ENCODE results near the gene TMEM203. TPM values are rescaled to one million over a fixed set of nuclear protein-coding genes. Genes with fewer than 3 reads are reported as not detected.
A peak's percentile ranks its signal among the peaks of the same experiment; 100 is the strongest.

Gene TMEM203
- total and polyA plus RNA-seq, 2 of the 13 experiments (the other 11 are each of a cell fraction or from before 2014, with no cell fraction given), result 23.4 to 36.7 TPM

DNA sequence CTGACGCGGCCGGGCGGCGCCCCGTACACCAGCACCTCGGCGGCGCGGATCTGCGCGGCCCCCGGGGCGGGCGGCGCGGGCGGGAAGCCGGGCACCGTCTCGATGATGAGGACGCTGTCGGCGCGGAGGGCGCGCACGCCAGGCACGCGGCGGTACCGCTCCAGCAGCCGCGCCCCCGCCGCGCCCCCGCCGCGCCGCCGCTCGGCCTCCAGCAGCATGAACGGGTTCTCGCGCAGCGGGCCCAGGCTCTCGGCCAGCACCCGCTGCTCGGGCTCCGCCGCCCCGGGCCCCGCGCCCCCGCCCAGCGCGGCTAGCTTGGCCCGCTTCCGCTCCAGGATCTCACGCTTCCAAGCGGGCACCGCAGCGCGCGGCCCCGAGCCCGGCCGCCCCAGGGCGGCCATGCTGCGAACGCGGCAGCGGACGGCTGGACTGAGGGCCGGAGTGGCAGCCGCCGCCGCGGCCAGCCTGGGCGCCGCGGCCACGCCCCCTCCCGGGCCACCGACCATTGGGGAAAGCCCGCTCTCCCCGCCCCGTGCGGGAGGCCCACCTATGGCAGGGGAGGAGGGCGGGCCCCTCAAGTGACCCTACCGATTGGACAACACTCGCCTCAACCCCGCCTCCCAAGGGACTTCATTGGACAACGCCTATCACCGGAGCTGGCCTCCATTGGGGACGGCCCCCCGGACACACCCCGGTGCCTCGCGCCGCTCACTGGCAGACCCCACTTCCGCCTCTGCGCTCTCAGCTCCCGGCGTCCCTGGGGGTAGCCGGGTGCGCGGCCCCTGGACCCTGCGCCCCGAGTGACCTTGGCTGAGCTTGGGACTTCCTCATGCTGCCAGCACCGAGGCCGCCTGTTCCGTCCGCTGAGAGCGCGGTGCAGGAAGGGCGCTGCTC is 4.9 kb downstream of the TMEM203 start, which contains the start of gene TPRN (continued):
- TF ChIP-seq CHD4 (IDR thresholded peaks at IDR 0.05; ENCODE audit: borderline replicate concordance, low read length) (no peak), TBP (CRISPR knock-in tag; IDR thresholded peaks at IDR 0.05) (no peak), EEA1 (CRISPR knock-in tag; IDR thresholded peaks at IDR 0.05; ENCODE audit: borderline replicate concordance) (no peak), ZNF572 (CRISPR knock-in tag; IDR thresholded peaks at IDR 0.05) (0 out of 2 replicates have a peak, but pooled peaks have one; percentile 64), ARHGAP35 (CRISPR knock-in tag; IDR thresholded peaks at IDR 0.05; ENCODE audit: borderline replicate concordance) (no peak), SP5 (CRISPR knock-in tag; IDR thresholded peaks at IDR 0.05; ENCODE audit: borderline replicate concordance, low read depth) (peak; percentile 50; the same call in 1 of the 2 replicates), ZNF253 (CRISPR knock-in tag; IDR thresholded peaks at IDR 0.05; ENCODE audit: borderline replicate concordance) (0 out of 2 replicates have a peak, but pooled peaks have one; percentile 44), HIVEP1 (CRISPR knock-in tag; IDR thresholded peaks at IDR 0.05) (peak; percentile 98), ATF7 (IDR thresholded peaks at IDR 0.05) (no peak), ATF7 (CRISPR knock-in tag; IDR thresholded peaks at IDR 0.05) (no peak), PRPF4 (IDR thresholded peaks at IDR 0.05; ENCODE audit: low read depth, low read length, poor library complexity, severe bottlenecking) (no peak), ZNF749 (CRISPR knock-in tag; IDR thresholded peaks at IDR 0.05; ENCODE audit: borderline replicate concordance) (0 out of 2 replicates have a peak, but pooled peaks have one; percentile 59), TAF15 (IDR thresholded peaks at IDR 0.05; ENCODE audit: low read depth, low read length, poor library complexity, severe bottlenecking) (peak; percentile 33), ZNF451 (CRISPR knock-in tag; IDR thresholded peaks at IDR 0.05) (peak; percentile 81), IKZF4 (CRISPR knock-in tag; IDR thresholded peaks at IDR 0.05; ENCODE audit: borderline replicate concordance, low read depth, not compliant biosample characterization) (no peak), ZNF83 (CRISPR knock-in tag; IDR thresholded peaks at IDR 0.05; ENCODE audit: borderline replicate concordance) (no peak), ZNF263 (CRISPR knock-in tag; IDR thresholded peaks at IDR 0.05) (0 out of 2 replicates have a peak, but pooled peaks have one; percentile 27), NFYB (CRISPR knock-in tag; IDR thresholded peaks at IDR 0.05) (peak; percentile 97), IRX3 (CRISPR knock-in tag; IDR thresholded peaks at IDR 0.05; ENCODE audit: borderline replicate concordance, low read depth) (peak; percentile 84; the same call in 1 of the 2 replicates), KLF16 (CRISPR knock-in tag; IDR thresholded peaks at IDR 0.05) (peak in 1 of 2 experiments; percentile 86; a peak in 2 of 4 replicates), ZNF615 (CRISPR knock-in tag; IDR thresholded peaks at IDR 0.05; ENCODE audit: borderline replicate concordance) (no peak), JUND (CRISPR knock-in tag; IDR thresholded peaks at IDR 0.05) (no peak), RXRA (CRISPR knock-in tag; IDR thresholded peaks at IDR 0.05) (peak; percentile 97)
- TF ChIP-seq, protein P1, sequence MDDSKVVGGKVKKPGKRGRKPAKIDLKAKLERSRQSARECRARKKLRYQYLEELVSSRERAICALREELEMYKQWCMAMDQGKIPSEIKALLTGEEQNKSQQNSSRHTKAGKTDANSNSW (CRISPR knock-in tag; IDR thresholded peaks at IDR 0.05; ENCODE audit: borderline replicate concordance), result no peak
- TF ChIP-seq, protein P2, sequence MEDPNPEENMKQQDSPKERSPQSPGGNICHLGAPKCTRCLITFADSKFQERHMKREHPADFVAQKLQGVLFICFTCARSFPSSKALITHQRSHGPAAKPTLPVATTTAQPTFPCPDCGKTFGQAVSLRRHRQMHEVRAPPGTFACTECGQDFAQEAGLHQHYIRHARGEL (CRISPR knock-in tag; IDR thresholded peaks at IDR 0.05), result no peak
- TF ChIP-seq, protein P3, sequence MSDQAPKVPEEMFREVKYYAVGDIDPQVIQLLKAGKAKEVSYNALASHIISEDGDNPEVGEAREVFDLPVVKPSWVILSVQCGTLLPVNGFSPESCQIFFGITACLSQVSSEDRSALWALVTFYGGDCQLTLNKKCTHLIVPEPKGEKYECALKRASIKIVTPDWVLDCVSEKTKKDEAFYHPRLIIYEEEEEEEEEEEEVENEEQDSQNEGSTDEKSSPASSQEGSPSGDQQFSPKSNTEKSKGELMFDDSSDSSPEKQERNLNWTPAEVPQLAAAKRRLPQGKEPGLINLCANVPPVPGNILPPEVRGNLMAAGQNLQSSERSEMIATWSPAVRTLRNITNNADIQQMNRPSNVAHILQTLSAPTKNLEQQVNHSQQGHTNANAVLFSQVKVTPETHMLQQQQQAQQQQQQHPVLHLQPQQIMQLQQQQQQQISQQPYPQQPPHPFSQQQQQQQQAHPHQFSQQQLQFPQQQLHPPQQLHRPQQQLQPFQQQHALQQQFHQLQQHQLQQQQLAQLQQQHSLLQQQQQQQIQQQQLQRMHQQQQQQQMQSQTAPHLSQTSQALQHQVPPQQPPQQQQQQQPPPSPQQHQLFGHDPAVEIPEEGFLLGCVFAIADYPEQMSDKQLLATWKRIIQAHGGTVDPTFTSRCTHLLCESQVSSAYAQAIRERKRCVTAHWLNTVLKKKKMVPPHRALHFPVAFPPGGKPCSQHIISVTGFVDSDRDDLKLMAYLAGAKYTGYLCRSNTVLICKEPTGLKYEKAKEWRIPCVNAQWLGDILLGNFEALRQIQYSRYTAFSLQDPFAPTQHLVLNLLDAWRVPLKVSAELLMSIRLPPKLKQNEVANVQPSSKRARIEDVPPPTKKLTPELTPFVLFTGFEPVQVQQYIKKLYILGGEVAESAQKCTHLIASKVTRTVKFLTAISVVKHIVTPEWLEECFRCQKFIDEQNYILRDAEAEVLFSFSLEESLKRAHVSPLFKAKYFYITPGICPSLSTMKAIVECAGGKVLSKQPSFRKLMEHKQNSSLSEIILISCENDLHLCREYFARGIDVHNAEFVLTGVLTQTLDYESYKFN (CRISPR knock-in tag; conservative IDR thresholded peaks at IDR 0.05), result peak; percentile 91
